ENCODE data around the gene UBE2O.

Gene UBE2O

DNA sequence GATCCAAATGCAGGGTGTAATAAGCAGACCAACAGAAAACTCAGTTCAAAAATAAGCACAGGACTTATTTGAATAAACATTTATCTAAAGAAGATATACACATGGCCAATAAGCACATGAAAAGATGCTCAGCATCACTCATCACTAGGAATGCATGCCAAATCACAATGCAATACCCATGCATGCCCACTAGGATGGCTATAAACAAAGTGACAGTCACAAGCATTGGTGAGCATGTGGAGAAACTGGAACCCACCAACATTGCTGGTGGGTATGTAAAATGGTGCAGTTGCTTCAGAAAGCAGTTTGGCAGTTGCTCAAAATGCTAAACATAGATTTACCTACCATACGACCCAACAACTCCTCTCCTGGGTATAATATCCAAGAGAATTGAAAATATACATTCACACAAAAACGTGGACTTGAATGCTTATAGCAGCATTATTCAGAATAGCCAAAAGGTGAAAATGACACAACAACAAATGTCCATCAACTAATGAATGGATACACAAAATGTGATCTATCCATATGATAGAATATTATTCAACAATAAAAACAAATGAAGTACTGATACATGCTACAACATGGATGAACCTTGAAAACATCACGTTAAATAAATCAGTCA, 20.1 kb downstream of the UBE2O start:
- TF ChIP-seq CTCF (IDR thresholded peaks at IDR 0.05; ENCODE audit: low read depth, low read length), result peak; percentile 62
- peak in 1 of 2 donors; percentile 46 for DNase-seq (ENCODE audit: low read depth in 2 of 2)
- H3K4me3 ChIP-seq (replicated peaks in 1 of 2; ENCODE audit: low read depth in 2 of 2, low read length in 2 of 2), result no peak overlapping the region

DNA sequence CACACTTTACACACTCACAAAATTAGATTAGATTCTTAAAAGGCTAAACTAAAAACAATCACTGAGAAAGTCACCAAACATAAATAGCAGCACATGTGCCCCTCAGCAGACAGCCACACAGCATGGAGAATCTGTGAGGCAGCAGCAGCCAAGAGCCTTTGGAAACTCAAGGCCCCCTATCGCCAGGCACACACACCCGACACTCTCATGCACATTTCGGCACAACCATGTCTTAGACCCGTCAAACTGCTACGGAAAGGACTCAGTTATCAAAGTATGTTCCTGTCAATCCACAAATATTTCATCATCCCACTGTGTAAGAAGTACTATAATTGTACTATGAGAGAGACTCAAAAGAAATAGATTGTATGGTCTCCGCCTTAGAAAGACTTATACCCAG, 20.9 kb downstream of the UBE2O start:
- peak in 1 of 2 donors; percentile 33 for DNase-seq (ENCODE audit: low read depth in 2 of 2)
- TF ChIP-seq CTCF (IDR thresholded peaks at IDR 0.05; ENCODE audit: low read depth, low read length), result no peak
- no peak overlapping the region for H3K4me3 ChIP-seq (replicated peaks in 1 of 2; ENCODE audit: low read depth in 2 of 2, low read length in 2 of 2)

- no peak for TF ChIP-seq CTCF (IDR thresholded peaks at IDR 0.05; ENCODE audit: low read depth, low read length)
- no peak for DNase-seq (ENCODE audit: low read depth in 2 of 2)
- H3K4me3 ChIP-seq (replicated peaks in 1 of 2; ENCODE audit: low read depth in 2 of 2, low read length in 2 of 2), result no peak overlapping the region
These were observed 21.4 kb downstream of the UBE2O start for GRCh38 chr17:76431509-76431908.

DNA sequence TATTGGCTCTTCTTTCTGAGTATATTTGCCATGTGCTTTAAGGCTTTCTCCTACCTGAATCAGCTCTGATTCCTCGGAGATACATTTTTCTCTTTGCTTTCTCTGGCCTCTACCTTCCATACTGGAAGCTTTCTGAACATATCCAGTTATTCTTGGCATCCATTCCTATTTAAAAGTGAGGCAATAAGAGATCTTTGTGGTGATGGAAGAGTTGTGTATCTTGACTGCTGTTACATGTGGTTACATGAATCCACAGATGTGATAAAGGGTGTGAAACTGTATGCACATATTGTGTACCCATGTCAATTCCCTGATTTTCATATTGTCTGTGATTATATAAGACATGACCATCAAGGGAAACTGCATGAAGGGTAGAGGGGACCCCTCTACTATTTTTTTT, 24.4 kb downstream of the UBE2O start:
- no peak overlapping the region for H3K4me3 ChIP-seq (replicated peaks in 1 of 2; ENCODE audit: low read depth in 2 of 2, low read length in 2 of 2)
- TF ChIP-seq CTCF (IDR thresholded peaks at IDR 0.05; ENCODE audit: low read depth, low read length), result no peak
- DNase-seq (ENCODE audit: low read depth in 2 of 2), result peak in 1 of 2 donors; percentile 37

GRCh38 chr17:76427501-76428231, 25.3 kb downstream of the UBE2O start:
- no peak for TF ChIP-seq CTCF (IDR thresholded peaks at IDR 0.05; ENCODE audit: low read depth, low read length)
- DNase-seq (ENCODE audit: low read depth in 2 of 2), result peak; percentile 62 to 79
- no peak overlapping the region for H3K4me3 ChIP-seq (replicated peaks in 1 of 2; ENCODE audit: low read depth in 2 of 2, low read length in 2 of 2)

GRCh38 chr17:76426853-76427252, 26.1 kb downstream of the UBE2O start:
- TF ChIP-seq CTCF (IDR thresholded peaks at IDR 0.05; ENCODE audit: low read depth, low read length), result no peak

More at GRCh38 chr17:76426853-76427252, 26.1 kb downstream of the UBE2O start:
- no peak overlapping the region for H3K4me3 ChIP-seq (replicated peaks in 1 of 2; ENCODE audit: low read depth in 2 of 2, low read length in 2 of 2)
- DNase-seq (ENCODE audit: low read depth in 2 of 2), result no peak
